NCI-H510A (cell line): ENCODE results near the gene SOST.

ENCODE experiments used
- DNase-seq: peaks from one replicate; lab custom pipeline; 2025; lab: John Stamatoyannopoulos, UW

Gene SOST

DNA sequence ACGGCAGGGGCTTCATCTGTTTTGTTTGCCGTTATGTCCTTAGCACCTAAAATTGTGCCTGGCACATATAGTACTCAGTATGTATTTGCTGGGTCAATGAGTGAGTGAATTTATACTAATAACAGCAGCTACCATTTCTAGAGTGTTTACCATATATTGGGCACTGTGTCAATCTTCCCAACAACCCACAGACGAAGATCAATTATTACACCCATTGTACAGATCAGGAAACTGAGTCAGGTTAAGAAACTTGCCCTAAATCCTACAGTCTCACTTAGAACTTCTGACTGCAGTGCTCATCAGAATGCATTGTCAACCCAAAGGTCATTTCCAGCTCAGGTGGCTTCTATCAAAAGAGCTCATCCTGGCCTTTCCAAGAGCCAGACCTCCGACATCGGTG, 52.4 kb downstream of the SOST start:
- DNase-seq, result no peak
